ENCODE measurements around the gene TAMALIN.

DNA sequence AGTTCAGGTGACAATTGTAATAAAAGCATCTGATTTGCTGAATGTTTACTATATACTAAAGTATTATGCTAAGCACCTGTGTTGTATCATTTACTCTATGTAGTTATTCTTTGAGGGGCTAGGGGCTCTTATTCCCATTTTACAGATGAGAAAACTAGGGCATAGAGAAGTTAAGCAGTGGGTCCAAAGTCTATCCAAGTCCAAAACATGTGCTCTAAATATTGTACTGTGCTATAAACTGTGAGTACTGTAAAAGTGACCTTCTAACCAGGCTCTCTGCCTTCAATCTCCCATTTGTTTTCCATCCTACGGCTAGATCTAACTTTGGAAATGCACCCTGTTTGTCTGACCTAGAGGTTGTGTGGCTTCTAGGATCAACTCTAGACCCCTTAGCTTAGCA lies 46.3 kb upstream of the TAMALIN start:
- TF ChIP-seq FOXM1 (IDR thresholded peaks at IDR 0.05; ENCODE audit: borderline replicate concordance) (no peak), ELF4 (IDR thresholded peaks at IDR 0.05) (no peak), BHLHE40 (IDR thresholded peaks at IDR 0.05; ENCODE audit: borderline replicate concordance) (no peak), ARNT (IDR thresholded peaks at IDR 0.05) (no peak), FOXK2 (IDR thresholded peaks at IDR 0.05) (no peak), SP1 (IDR thresholded peaks at IDR 0.05) (no peak), ZNF384 (IDR thresholded peaks at IDR 0.05) (no peak), TARDBP (IDR thresholded peaks at IDR 0.05) (no peak), SUZ12 (IDR thresholded peaks at IDR 0.05) (no peak), FOXA1 (IDR thresholded peaks at IDR 0.05) (no peak), HDGF (IDR thresholded peaks at IDR 0.05; ENCODE audit: borderline replicate concordance) (no peak), L3MBTL2 (conservative IDR thresholded peaks at IDR 0.05) (no peak)
- TF ChIP-seq, protein P1, sequence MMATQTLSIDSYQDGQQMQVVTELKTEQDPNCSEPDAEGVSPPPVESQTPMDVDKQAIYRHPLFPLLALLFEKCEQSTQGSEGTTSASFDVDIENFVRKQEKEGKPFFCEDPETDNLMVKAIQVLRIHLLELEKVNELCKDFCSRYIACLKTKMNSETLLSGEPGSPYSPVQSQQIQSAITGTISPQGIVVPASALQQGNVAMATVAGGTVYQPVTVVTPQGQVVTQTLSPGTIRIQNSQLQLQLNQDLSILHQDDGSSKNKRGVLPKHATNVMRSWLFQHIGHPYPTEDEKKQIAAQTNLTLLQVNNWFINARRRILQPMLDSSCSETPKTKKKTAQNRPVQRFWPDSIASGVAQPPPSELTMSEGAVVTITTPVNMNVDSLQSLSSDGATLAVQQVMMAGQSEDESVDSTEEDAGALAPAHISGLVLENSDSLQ (IDR thresholded peaks at IDR 0.05), result no peak
